Mesenteric fat pad (tissue), 1 donor: ENCODE measurements around the gene LRP5. TPM values are rescaled to one million over a fixed set of nuclear protein-coding genes. Genes with fewer than 3 reads are reported as not detected.
"Not testable (repeated sequence)": the region's sequence is repeated elsewhere in the genome, so short reads cannot be mapped to it uniquely, and the experiment has no call there.

Source experiments
- DNase-seq: peaks from one replicate; pipeline ENCODE4 v3.0.0-alpha.2; 2020; ENCODE audit warnings: low spot score
- total RNA-seq: library from RNA; stranded (reverse); fragmentation: NEBNext Ultra II Directional; extraction: Animal tissue kit (Norgen Biotek cat#: 25700); gene quantifications from one replicate; pipeline ENCODE4 v1.2.1, GENCODE V29; 2021
- donor health status: DM: yes; HTN: yes; CAD: no.

The LRP5 gene
- total RNA-seq, 1 donor from 2014 or later: 59.9 TPM

DNA sequence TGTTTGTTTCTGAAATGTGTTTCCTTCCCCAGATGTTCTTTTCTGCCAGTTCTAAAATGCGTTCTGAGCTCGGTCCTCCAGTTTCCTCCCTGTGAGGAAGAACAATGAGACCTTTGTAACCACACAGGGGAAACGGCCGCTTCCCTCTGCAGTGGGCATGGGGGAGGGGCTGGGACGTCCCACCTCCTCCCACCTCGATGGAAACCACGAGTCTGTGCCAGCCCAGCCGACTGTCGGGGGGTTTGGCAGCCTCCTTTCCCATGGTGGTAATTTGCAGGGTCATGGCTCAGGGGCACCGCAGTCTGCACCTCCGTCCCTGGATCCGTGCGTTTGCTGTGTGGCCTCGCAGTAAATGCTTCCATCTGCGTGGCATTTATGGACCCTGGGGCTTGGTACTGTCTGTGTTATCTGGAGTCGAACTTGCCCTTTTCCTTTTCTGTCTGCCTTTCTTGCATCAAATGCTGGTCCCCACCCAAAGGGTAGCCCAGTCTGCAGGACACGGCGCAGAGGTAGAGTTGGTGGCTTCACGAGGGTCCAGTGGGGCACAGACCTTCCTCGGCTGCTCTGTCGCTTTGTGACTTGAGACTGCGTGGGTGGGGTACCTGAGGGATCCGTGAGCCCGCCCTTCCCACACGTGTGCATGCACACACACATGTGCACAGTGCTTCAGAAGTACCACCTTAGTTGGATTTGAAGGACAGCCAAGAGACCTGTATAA is 16.1 kb downstream of the LRP5 start:
- no peak for DNase-seq

DNA sequence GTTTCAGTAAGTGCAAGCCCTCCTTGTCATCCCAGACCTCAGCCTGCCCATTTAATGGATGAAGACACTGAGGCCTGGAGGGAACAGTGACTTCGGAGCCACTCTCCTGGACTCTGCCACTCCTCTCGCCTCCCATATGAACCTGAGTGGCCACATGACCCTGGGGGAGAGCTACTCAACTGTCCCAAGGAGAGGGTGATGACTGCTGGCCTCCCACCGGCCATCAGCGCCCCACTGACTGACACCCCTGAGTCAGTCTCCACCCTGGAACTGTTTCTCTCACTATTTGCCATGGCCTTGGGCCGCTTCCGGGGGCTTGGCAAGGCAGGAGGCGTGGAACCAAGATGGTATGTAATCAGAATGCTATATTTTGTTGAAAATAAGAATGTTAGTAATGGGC is 17.1 kb downstream of the LRP5 start:
- no peak for DNase-seq

DNA sequence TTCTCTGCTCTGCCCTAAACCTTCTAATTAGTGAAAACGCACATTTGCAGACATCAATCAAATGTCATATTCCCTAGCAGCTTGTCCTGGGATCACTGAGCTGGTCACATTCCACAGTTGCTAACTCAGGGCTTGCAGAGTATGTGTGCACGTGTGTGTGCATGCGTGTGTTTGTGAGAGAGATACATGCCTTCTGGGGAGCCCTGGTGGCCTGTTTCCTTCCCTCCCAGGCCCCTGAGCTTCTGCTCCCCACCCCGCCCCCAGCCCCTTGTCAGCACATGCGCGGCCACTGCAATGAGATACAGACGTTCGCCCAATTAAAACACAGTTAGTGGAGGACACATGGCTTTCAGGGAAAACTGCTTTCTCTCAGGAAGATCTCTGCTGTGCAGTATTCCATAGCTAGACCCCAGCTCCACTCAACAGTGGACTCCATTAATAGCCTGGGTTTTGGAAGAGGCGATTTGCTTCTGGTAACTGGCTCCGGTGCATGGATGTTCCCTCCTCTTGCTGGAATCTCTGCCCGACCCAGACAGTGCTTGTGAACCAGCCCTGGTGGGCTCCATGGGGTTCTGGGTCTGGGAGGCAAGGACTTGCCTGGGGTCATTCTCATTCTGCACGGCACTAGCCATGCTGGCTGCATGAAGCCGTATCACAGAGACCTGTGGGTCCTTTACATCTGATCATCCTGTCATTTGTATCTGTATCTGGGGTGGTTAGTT is 17.7 kb downstream of the LRP5 start:
- DNase-seq: no peak

DNA sequence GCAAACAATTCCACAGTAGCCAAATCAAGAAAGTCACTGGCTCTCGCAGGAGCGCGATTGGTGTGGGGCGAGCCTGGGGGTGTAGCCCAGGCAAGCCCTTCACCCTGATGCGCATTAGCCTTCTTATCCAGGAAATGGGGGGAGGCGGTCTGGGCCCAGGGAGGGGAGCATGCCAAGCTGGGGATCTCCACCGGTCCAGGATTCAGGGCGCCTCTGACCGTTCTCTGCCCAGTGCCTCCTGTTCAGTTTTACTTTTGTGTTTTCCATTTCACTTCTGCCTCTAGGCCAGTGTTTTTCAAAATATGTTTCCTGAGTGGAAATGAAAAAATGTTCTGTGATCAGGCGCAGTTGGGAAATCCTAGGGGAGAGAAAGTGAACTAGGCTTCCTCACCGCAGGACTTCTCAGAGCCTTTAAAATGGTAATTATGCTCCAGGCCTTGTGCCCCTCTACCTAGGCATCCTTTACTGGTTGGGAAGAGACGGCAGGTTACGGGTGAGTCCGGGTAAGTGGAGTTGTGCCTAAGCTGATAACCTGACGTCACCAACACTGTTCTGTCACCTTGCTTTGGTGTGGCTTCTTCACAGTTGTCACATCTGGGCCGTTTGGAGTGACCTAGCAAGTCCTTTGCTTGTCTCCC is 18.4 kb downstream of the LRP5 start:
- DNase-seq: no peak

DNA sequence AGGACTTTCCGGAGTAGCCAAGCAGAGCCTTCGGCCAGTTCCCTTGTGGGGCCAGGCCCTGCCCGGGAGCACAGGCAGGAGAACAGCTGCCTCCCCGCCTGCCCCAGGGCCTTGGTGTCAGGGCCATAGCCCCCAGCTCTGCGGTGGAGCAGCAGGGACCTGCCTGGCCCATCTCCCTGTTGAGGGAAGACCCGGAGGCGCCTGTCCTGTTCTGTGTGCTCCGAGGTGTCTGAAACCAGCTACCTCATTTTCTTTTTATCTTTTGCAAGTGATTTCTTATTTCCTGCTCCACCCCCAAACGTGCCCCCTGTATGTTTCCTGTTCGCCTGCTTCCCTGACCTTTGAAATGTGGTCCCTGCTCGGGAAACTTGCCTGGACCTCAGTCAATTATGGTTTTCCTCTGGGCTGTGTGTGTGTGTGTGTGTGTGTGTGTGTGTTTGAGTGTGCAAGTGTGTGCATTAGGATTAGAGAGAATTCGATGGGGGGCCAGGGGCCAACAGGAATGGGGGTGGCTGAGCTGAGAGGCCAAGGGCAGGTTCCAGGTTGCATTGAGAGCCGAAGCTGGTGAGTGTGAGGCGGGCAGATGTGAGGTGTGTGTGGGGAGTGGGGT is 19.1 kb downstream of the LRP5 start:
- no peak for DNase-seq

DNA sequence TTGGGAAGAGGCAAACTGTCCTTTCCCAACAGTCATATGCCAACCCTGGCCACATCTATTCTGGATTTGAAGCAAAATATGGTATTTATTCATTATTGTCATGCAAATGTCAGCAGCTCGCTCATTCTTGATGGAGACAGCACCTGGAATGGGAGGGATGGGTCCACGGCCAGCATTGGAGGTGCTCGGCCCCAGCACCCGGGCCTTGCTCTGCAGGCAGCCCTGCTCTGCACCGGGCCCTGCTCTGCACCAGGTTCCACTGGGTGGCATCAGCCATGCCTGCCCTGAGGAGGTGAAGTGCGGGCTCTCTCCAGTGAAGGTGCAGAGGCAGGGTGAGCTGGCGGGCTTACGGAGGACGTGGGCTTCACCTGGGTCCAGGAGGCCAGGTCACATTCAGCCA is 19.8 kb downstream of the LRP5 start:
- no peak for DNase-seq

DNA sequence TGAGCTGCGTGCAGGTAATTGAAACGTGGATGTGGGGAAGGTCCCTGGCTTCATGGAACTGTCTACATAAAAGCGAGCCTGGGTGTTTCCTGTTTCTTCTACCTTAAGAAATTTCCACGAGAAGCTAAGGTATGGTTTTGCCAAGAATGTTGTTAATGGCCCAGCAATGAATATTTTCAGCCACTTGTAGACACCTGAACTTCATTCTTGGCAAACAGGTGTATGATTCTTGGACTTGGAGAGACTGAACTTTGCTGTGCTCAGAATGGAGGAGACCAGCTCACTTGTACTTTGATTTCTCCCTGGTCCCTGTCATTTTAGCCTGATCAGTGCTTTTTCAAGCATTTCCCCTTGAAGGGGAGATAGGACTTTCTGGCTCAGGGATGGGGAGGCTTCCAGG is 20.8 kb downstream of the LRP5 start:
- no peak for DNase-seq

DNA sequence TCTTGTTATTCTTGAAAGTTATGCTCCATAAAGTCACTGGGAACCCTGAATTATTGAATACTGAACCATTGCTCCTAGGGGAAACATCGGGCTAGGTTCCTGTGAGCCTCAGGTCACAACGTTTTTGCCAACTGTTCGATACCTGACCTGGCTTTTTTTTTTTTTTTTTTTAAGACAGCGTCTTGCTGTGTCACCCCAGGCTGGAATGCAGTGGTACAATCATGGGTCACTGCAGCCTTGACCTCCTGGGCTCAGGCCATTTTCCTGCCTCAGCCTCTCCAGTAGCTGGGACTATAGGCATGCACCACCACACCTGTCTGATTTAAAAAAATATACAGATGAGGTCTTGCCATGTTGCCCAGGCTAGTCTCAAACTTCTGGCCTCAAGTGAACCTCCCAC is 22.5 kb downstream of the LRP5 start:
- DNase-seq: no peak

DNA sequence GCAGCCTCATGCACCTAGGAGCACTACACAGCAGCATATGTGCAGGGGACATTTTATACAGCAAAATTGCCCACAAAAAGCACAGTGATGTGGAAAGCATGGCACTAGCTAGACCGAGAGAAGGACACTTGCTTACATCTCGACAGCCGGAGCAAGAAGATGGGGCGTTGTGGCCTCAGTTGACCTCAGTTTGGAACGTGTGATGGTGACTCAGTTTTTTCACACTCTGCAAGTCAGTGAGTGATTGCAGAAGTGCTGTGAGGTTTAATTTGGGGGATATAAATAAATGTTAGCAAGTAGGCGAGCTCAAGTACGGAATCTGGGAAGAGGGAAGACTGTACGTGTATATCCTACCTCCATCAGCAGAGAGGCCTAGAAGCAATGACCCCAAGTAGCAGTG is 23.3 kb downstream of the LRP5 start:
- no peak for DNase-seq

DNA sequence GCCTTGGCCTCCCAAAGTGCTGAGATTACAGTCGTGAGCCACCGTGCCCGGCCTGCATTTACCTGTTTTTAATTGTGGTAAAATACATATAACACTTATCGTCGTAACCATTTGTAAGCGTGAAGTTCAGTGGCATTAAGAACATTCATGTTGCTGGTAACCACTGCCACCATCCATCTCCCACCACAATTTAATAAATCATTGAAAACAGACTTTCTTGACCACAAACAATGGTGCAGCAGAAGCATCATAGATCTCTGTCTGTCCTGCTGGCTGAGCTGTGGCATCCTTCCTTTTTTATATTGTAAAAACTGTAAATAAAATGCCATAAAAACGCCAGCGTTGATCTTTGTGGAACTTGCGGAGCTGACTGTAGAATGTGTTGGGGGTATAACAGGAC is 24.3 kb downstream of the LRP5 start:
- no peak for DNase-seq

DNA sequence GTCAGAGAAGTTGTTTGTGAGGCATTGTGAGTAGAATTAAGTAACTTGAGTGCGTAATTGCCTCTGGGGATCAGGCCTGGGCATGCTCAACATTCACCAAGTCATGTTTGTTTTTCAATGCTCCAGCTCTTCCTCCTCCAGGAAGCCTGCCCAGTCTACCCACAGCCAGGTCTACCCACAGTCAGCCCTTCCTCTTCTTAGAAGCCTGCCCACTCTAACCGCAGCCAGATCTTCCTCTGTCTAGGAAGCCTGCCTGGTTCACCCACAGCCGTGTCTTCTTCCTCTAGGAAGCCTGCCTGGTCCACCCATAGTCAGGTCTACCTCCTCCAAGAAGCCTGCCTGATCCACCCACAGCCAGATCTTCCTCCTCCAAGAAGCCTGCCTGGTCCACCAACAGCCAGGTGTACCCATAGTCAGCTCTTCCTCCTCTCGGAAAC is 25.0 kb downstream of the LRP5 start:
- DNase-seq: no peak

DNA sequence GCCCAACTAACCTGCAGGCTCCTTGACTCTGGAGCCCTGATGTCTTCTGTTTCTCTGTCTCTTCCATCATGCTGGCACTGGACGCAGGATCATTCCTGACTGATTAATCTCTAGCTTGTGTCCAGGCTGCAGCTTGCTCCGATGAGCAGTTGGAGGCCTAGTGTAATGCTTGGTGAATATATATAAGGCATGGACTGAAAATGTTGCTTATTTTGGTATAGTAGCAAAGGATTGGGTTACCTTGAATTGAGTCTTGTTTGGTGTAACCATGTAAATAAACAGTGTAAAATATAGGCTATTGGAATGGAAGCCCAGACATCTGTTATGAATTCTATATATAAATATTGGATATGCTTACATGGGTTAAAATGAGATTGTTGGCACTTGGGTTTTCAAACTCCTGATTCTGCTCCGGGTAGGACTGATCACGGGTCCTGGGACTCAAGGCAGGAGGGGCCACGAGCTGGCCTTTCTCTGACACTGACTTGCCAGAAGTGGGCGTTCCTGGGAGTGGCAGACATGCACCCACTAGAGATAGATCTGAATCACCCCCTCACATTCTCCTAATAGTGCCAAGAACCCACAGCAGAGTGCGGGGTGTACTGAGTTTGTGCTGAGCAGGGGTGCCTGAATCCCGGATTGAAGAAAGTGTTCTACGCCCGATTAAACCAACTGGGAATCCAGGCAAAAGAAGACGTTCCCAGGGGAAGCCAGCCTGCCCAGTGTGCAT is 25.8 kb downstream of the LRP5 start:
- DNase-seq: no peak

DNA sequence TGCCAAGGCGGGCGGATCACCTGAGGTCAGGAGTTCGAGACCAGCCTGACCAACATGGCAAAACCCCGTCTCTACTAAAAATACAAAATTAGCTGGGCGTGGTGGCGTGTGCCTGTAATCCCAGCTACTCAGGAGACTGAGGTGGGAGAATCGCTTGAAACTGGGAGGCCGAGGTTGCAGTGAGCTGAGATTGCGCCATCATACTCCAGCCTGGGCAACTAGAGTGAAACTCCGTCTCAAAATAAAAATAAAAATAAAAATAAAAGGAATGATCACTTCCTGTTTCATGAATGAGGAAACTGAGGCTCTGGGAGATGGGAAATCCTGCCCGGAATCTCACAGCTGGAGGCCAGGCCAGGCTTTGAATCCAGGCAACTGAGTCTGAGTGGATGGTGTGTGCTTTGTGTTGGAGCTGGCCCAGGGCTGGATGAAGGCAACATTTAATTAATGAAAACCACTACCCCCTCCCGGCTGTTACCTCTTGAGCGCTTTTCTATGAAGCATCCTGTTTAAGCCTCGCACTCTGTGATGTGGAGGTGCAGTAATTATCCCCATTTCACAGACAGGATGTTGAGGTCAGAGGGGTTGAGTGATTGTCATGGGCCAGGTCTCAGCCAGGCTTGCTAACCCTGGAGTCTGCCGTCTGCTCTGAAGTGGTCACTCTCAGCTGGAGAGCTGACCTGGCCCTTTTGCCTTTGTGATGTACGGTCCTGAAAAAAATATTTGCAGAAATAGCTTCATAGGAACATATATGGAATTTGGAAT is 27.8 kb downstream of the LRP5 start:
- DNase-seq: no peak

DNA sequence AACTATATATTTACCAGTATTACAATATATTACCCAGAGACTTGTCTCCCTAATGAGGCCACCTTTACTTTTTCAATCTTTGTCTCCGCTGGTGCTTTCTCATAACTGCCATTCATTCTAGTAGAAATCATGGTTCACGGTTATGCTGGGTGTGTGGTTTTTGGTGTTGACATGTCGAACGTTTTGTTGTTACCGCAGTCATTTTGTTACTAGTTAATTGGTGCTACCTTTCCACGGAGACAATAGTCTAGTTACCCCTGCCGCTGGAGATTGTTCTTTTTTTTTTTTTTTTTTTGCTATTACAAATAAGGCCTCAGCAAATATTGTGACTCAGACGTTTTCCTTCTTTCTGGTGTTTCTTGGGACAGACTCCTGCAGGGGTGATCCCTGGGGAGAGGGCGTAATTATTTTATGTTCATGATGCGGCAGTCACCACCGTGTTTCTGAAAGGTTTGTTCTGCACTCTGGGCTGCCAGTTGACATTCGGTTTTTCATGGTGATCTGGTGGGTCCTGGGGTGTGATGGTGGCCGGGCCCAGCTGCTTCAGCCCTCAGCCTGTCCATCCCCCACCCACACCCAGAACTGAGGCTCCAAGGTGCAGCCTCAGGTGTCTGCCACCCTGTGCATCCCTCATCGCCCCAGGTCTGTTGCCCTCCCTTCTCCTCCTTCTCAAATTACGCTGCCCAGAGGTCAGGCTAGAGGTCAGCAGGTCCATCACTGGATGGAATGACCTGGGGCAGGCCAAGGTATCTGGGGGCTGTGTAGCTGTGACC is 28.6 kb downstream of the LRP5 start:
- no peak for DNase-seq

DNA sequence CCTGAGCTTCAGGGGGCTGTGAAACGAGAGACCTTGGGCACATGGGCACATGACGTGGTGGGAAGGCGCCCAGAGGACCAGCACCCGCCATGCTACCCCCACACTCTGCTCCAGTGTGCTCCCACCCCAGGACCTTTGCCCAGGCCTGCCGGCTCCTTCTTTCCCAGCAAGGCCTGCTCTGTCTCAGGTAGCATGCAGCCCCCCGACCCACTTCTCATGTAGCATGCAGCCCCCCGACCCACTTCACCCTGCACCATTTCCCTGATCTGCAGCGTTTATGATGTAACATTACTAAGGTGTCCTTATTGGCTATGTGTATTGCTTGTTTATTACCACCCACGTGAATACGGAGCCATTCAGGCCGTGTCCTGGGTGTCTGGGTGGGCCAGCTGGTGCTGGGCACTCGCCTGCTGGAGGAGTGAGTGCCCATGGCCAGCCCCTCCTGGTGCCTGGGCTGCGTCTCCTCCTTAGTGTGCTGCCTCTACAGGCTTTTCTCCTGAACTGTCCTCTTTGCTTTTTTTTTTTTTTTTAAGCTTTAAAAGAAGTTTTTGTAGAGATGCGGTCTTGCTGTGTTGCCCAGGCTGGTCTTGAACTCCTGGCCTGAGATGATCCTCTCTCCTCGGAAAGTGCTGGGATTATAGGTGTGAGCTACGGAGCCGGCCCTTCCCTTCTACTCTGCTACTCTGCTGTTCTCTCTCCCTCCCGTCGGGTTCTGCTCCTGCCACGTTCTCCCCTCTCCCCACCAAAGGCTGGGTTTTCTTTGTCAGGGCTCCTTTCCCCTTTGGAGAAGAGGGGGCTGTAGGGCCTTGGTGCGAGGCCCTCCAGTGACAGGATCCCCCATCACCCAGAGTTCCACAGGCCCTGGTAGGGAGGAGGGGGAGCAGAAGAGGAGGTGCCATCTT is 29.4 kb downstream of the LRP5 start:
- DNase-seq: no peak

DNA sequence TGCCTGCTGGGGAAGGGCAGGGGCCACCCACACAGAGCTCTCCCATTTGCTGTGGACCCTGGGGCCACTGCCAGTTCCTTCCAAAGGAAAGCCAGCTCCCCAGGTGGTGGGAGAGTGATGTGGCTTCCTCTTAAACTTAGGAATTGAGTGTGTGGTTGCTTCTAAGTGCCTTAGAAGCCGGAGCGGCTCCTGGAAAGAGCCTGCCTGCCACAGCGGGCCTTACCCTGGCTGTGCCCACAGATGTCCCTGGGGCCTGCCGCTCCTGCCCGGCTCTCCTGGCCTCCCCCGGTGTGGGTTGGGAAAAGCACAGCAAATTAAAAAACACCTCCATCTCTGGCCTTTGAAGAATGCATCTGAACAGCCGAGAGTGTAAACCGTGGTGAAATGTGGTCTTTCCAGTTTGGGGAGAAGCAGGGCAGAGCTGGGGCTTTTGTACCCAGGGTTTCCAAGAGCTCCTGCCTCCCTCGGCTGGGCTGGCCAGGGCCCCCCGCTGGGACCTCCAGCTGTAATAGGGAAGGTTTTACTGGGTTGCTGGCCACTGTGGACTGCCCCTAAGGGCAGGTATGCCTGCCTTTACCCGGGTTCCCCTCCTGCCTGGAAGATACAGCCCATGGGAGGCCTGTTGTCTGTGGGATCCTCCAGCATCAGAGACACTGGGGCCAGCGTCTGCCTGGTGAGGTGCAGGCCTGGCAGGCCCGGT is 30.2 kb downstream of the LRP5 start:
- no peak for DNase-seq

DNA sequence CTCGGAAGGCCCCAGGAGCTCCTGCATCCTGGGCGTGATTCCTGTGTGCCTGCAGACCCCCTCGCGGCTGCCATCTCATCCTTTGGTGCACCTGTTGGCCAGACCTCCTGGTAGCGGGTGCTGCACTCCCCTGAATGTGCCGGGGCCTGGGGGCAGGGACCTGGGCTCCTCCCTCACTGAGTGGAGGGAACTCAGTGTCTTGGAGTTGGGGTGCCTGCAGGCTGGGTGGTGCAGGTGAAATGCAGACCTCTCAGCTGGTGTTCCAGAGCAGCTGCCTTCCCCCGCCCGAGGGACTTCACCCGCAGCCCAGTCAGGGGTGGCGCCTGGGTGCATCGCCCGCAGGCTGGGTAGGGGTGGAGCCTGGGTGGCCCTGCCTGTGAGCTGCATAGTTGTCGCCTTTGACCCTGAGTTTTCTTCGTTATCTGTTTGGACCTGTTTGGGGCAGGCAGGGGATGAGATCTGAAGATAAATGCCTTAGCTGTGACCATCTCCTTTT is 31.4 kb downstream of the LRP5 start:
- no peak for DNase-seq

DNA sequence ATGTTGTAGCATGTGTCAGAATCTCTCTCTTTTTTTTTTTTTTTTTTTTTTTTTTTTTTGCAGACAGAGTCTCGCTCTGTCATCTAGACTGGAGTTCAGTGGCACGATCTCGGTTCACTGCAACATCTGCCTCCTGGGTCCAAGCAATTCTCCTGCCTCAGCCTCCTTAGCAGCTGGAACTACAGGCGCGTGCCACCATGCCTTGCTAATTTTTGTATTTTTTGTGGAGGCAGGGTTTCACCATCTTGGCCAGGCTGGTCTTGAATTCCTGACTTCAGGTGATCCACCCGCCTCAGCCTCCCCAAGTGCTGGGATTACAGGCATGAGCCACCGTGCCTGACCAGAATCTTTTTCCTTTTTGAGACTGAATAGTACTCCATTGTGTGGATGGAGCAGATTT is 32.4 kb downstream of the LRP5 start:
- DNase-seq: not testable (repeated sequence)
